Osteocyte (in vitro differentiated cells): Measurements from ENCODE around the gene SCARB1. TPM values are rescaled to one million over a fixed set of nuclear protein-coding genes. Genes with fewer than 3 reads are reported as not detected.

Experiments used
- DNase-seq: peaks from one replicate; pipeline ENCODE4 v3.0.0; 2021; ENCODE audit warnings: mixed read lengths; ENCODE audit not compliant: unreplicated experiment; ENCODE audit errors: extremely low spot score
- H3K27ac Mint-ChIP-seq: one replicate; pipeline ENCODE4 v1.8.0; 2021; ENCODE audit warnings: mild to moderate bottlenecking, mixed read lengths; ENCODE audit not compliant: unreplicated experiment
- H3K27me3 Mint-ChIP-seq: one replicate; pipeline ENCODE4 v1.8.0; 2021; ENCODE audit warnings: mixed read lengths; ENCODE audit not compliant: unreplicated experiment
- H3K36me3 Mint-ChIP-seq: one replicate; pipeline ENCODE4 v1.8.0; 2021; ENCODE audit warnings: mixed read lengths; ENCODE audit not compliant: unreplicated experiment
- H3K4me1 Mint-ChIP-seq: one replicate; pipeline ENCODE4 v1.8.0; 2021; ENCODE audit warnings: mixed read lengths; ENCODE audit not compliant: unreplicated experiment
- H3K4me3 Mint-ChIP-seq: one replicate; pipeline ENCODE4 v1.8.0; 2021; ENCODE audit warnings: mild to moderate bottlenecking, moderate library complexity, mixed read lengths; ENCODE audit not compliant: unreplicated experiment
- H3K9me3 Mint-ChIP-seq: one replicate; pipeline ENCODE4 v1.8.0; 2021; ENCODE audit warnings: mixed read lengths; ENCODE audit not compliant: unreplicated experiment
- CTCF ChIP-seq: fragments of 200-600 bp; sonication (generic); IDR thresholded peaks from 2 replicates; pipeline ENCODE4 v1.5.0; 2021; ENCODE audit warnings: antibody characterized with exemption, mild to moderate bottlenecking, moderate library complexity
- total RNA-seq: library from RNA; stranded (reverse); gene quantifications from 2 replicates; pipeline ENCODE4 v1.2.1, GENCODE V29; 2021

Gene SCARB1
- total RNA-seq, 1 donor from 2014 or later = 27.1 TPM

GRCh38 chr12:124788936-124789555 lies 74.6 kb downstream of the SCARB1 start:
- Mint-ChIP-seq H3K9me3 (no peaks in the 10 kb centered on the region), H3K4me1 (peaks cover 27% of the 10 kb centered on the region), H3K27ac (no peak overlapping the region), H3K4me3 (no peak overlapping the region), H3K27me3 (no peaks in the 10 kb centered on the region), H3K36me3 (peaks cover 16% of the 10 kb centered on the region)
- TF ChIP-seq CTCF = no peak
- DNase-seq = no peak

- H3K4me3 Mint-ChIP-seq = peak overlapping the region; percentile 47
- peaks cover 20% of the 10 kb centered on the region for H3K36me3 Mint-ChIP-seq
- TF ChIP-seq CTCF = no peak
- peaks cover 3% of the 10 kb centered on the region for H3K4me1 Mint-ChIP-seq
- DNase-seq = no peak
- no peaks in the 10 kb centered on the region for H3K9me3 Mint-ChIP-seq
- H3K27me3 Mint-ChIP-seq = no peaks in the 10 kb centered on the region
- H3K27ac Mint-ChIP-seq = no peak overlapping the region
Measured at GRCh38 chr12:124786061-124786964, 77.4 kb downstream of the SCARB1 start.

- no peaks in the 10 kb centered on the region for H3K27me3 Mint-ChIP-seq
- DNase-seq = no peak
- no peak for TF ChIP-seq CTCF
- H3K36me3 Mint-ChIP-seq = peaks cover 20% of the 10 kb centered on the region
- H3K9me3 Mint-ChIP-seq = no peaks in the 10 kb centered on the region
- peaks cover 4% of the 10 kb centered on the region for H3K4me1 Mint-ChIP-seq
- H3K27ac Mint-ChIP-seq = no peak overlapping the region
- no peak overlapping the region for H3K4me3 Mint-ChIP-seq
Measured at GRCh38 chr12:124784871-124785572, 78.6 kb downstream of the SCARB1 start.

- Mint-ChIP-seq H3K27ac (no peak overlapping the region), H3K36me3 (peaks cover 17% of the 10 kb centered on the region), H3K4me3 (no peak overlapping the region), H3K4me1 (peaks cover 4% of the 10 kb centered on the region), H3K27me3 (no peaks in the 10 kb centered on the region), H3K9me3 (no peaks in the 10 kb centered on the region)
- DNase-seq = no peak
- TF ChIP-seq CTCF = no peak
Measured at GRCh38 chr12:124783087-124783486, 80.6 kb downstream of the SCARB1 start.

- Mint-ChIP-seq H3K27me3 (no peaks in the 10 kb centered on the region), H3K9me3 (no peaks in the 10 kb centered on the region), H3K4me1 (peaks cover 4% of the 10 kb centered on the region), H3K4me3 (no peak overlapping the region), H3K27ac (no peak overlapping the region), H3K36me3 (peaks cover 17% of the 10 kb centered on the region)
- no peak for DNase-seq
- TF ChIP-seq CTCF = no peak
Measured at GRCh38 chr12:124782132-124782531, 81.5 kb downstream of the SCARB1 start.
